Measurements from ENCODE around the gene EFNB2.

DNA sequence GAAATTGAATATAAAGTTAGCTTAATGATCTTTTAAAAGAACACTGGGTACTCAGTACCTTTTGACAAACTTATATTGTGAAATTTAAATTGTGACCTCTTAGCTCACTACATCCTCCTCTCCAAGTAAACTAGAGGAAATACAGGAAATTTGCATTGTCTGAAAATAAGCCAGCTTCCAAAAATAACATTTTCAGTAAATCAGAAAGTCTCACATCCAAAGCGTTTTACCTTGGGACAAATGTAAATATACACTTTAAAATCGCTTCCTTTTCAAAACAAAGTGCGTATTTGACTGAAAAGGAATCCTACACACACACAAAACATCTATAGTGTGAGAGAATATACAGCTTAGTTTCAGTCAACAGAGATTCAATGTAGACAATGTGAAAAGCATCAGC is 2.1 kb upstream of the EFNB2 start:
- TF ChIP-seq, protein P1, sequence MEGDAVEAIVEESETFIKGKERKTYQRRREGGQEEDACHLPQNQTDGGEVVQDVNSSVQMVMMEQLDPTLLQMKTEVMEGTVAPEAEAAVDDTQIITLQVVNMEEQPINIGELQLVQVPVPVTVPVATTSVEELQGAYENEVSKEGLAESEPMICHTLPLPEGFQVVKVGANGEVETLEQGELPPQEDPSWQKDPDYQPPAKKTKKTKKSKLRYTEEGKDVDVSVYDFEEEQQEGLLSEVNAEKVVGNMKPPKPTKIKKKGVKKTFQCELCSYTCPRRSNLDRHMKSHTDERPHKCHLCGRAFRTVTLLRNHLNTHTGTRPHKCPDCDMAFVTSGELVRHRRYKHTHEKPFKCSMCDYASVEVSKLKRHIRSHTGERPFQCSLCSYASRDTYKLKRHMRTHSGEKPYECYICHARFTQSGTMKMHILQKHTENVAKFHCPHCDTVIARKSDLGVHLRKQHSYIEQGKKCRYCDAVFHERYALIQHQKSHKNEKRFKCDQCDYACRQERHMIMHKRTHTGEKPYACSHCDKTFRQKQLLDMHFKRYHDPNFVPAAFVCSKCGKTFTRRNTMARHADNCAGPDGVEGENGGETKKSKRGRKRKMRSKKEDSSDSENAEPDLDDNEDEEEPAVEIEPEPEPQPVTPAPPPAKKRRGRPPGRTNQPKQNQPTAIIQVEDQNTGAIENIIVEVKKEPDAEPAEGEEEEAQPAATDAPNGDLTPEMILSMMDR (IDR thresholded peaks at IDR 0.05; ENCODE audit: low read length): no peak
- TF ChIP-seq EZH2 (optimal IDR thresholded peaks at IDR 0.05; ENCODE audit: low read depth, low read length): no peak
- TF ChIP-seq EZH2phosphoT487 (IDR thresholded peaks at IDR 0.05; ENCODE audit: low read length): no peak

All from MM.1S (cell line).